Activated CD4-positive, alpha-beta memory T cell treated with anti-CD3 and anti-CD28 coated beads for 36 hours (primary cell): ENCODE data around the gene NME3. TPM values are rescaled to one million over a fixed set of nuclear protein-coding genes. Genes with fewer than 3 reads are reported as not detected.

ENCODE experiments used
- CTCF ChIA-PET: fragments of 350-600 bp; sonication (Branson Sonifier 250); formaldehyde crosslinking; loops from one replicate; lab custom pipeline; 2021; ENCODE audit warnings: antibody characterized with exemption, inconsistent platforms; lab: Charles Lee
- POLR2A ChIA-PET: fragments of 350-600 bp; sonication (Branson Sonifier 250); formaldehyde crosslinking; loops from one replicate; lab custom pipeline; 2021; ENCODE audit warnings: antibody characterized with exemption; lab: Charles Lee
- DNase-seq: peaks from one replicate; pipeline ENCODE4 v3.0.0-alpha.2; 2020
- H3K27ac Mint-ChIP-seq: one replicate; pipeline ENCODE4 v1.8.0; 2021; ENCODE audit warnings: mixed read lengths
- H3K27me3 Mint-ChIP-seq: one replicate; pipeline ENCODE4 v1.8.0; 2021; ENCODE audit warnings: mixed read lengths
- H3K36me3 Mint-ChIP-seq: one replicate; pipeline ENCODE4 v1.8.0; 2021; ENCODE audit warnings: mixed read lengths
- H3K4me1 Mint-ChIP-seq: one replicate; pipeline ENCODE4 v1.8.0; 2021; ENCODE audit warnings: low read depth, mixed read lengths
- H3K4me3 Mint-ChIP-seq: one replicate; pipeline ENCODE4 v1.8.0; 2021; ENCODE audit warnings: mild to moderate bottlenecking, mixed read lengths
- H3K9me3 Mint-ChIP-seq: one replicate; pipeline ENCODE4 v1.8.0; 2021; ENCODE audit warnings: mixed read lengths
- intact Hi-C: fragments of 100-400 bp; cut with micrococcal nuclease; formaldehyde crosslinking; loops from one replicate; pipeline ENCODE4 v1.15.1; 2023
- total RNA-seq, 2 experiments: library from RNA; stranded (reverse); gene quantifications; one replicate each; pipeline ENCODE4 v1.2.3, GENCODE V29; 2021

Gene NME3
- total RNA-seq, 2 experiments from 2014 or later: 53.0 to 53.1 TPM

GRCh38 chr16:1763521-1764511 is 7.5 kb downstream of the NME3 start:
- CTCF ChIA-PET: interaction anchor here (1.2 to 1.6 kb wide), 2 partner anchors 19 to 58 kb away, joined by 3 to 4 read pairs; partner anchors contain the start of genes MAPK8IP3, NUBP2 and SPSB3
- POLR2A ChIA-PET: interaction anchor here (1.2 kb wide), 1 partner anchor 18 kb away, joined by 3 read pairs; the partner anchor contains the start of gene SPSB3
- DNase-seq: no peak
- intact Hi-C loops: no loop called here
- H3K9me3 Mint-ChIP-seq: no peaks in the 10 kb centered on the region
- peaks cover 10% of the 10 kb centered on the region for H3K36me3 Mint-ChIP-seq
- H3K4me1 Mint-ChIP-seq: no peaks in the 10 kb centered on the region
- H3K4me3 Mint-ChIP-seq: no peak overlapping the region
- no peak overlapping the region for H3K27ac Mint-ChIP-seq
- no peaks in the 10 kb centered on the region for H3K27me3 Mint-ChIP-seq

- CTCF ChIA-PET: no interaction called here
- no peaks in the 10 kb centered on the region for H3K9me3 Mint-ChIP-seq
- intact Hi-C loops: no loop called here
- no peak overlapping the region for H3K27ac Mint-ChIP-seq
- H3K4me3 Mint-ChIP-seq: no peak overlapping the region
- H3K27me3 Mint-ChIP-seq: no peaks in the 10 kb centered on the region
- peaks cover 8% of the 10 kb centered on the region for H3K36me3 Mint-ChIP-seq
- H3K4me1 Mint-ChIP-seq: no peaks in the 10 kb centered on the region
- POLR2A ChIA-PET: no interaction called here
- no peak for DNase-seq
Measured at GRCh38 chr16:1762879-1763520, 8.3 kb downstream of the NME3 start.

GRCh38 chr16:1762196-1762878 is 9.0 kb downstream of the NME3 start:
- POLR2A ChIA-PET: no interaction called here

GRCh38 chr16:1761751-1762150 is 9.6 kb downstream of the NME3 start:
- Mint-ChIP-seq H3K27ac (no peak overlapping the region), H3K36me3 (peaks cover 4% of the 10 kb centered on the region), H3K4me1 (peaks cover 7% of the 10 kb centered on the region), H3K27me3 (no peaks in the 10 kb centered on the region), H3K4me3 (no peak overlapping the region), H3K9me3 (no peaks in the 10 kb centered on the region)
- intact Hi-C loops: no loop called here
- DNase-seq: no peak
- POLR2A ChIA-PET: no interaction called here
- CTCF ChIA-PET: no interaction called here

More at GRCh38 chr16:1762196-1762878, 9.0 kb downstream of the NME3 start:
- H3K27me3 Mint-ChIP-seq: no peaks in the 10 kb centered on the region
- H3K9me3 Mint-ChIP-seq: no peaks in the 10 kb centered on the region
- H3K36me3 Mint-ChIP-seq: peaks cover 6% of the 10 kb centered on the region
- intact Hi-C loops: no loop called here
- CTCF ChIA-PET: no interaction called here
- no peak overlapping the region for H3K27ac Mint-ChIP-seq
- no peak overlapping the region for H3K4me3 Mint-ChIP-seq
- no peak for DNase-seq
- H3K4me1 Mint-ChIP-seq: peaks cover 3% of the 10 kb centered on the region

- H3K27ac Mint-ChIP-seq: no peak overlapping the region
- POLR2A ChIA-PET: no interaction called here
- no peak overlapping the region for H3K4me3 Mint-ChIP-seq
- peaks cover 9% of the 10 kb centered on the region for H3K4me1 Mint-ChIP-seq
- CTCF ChIA-PET: interaction anchor here (1.3 kb wide), 1 partner anchor 37 kb away, joined by 3 read pairs; no protein-coding TSS in a partner anchor
- intact Hi-C loops: no loop called here
- H3K36me3 Mint-ChIP-seq: peaks cover 4% of the 10 kb centered on the region
- DNase-seq: no peak
- no peaks in the 10 kb centered on the region for H3K9me3 Mint-ChIP-seq
- no peaks in the 10 kb centered on the region for H3K27me3 Mint-ChIP-seq
Measured at GRCh38 chr16:1760911-1761310, 10.4 kb downstream of the NME3 start.

- Mint-ChIP-seq H3K9me3 (no peaks in the 10 kb centered on the region), H3K4me3 (no peak overlapping the region), H3K36me3 (peaks cover 4% of the 10 kb centered on the region), H3K4me1 (peaks cover 9% of the 10 kb centered on the region), H3K27me3 (no peaks in the 10 kb centered on the region), H3K27ac (no peak overlapping the region)
- ChIA-PET POLR2A (interaction anchor here (1.4 kb wide), 1 partner anchor 11 kb away, joined by 3 read pairs; no protein-coding TSS in a partner anchor), CTCF (no interaction called here)
- intact Hi-C loops: no loop called here
- DNase-seq: no peak
Measured at GRCh38 chr16:1759511-1759910, 11.8 kb downstream of the NME3 start.

- no peaks in the 10 kb centered on the region for H3K27me3 Mint-ChIP-seq
- peaks cover 6% of the 10 kb centered on the region for H3K36me3 Mint-ChIP-seq
- peaks cover 9% of the 10 kb centered on the region for H3K4me1 Mint-ChIP-seq
- H3K4me3 Mint-ChIP-seq: no peak overlapping the region
- H3K27ac Mint-ChIP-seq: no peak overlapping the region
- DNase-seq: no peak
- CTCF ChIA-PET: interaction anchor here (0.8 kb wide), 1 partner anchor 35 kb away, joined by 3 read pairs; no protein-coding TSS in a partner anchor
- no peaks in the 10 kb centered on the region for H3K9me3 Mint-ChIP-seq
- intact Hi-C loops: no loop called here
- POLR2A ChIA-PET: interaction anchor here (1.4 kb wide), 1 partner anchor 12 kb away, joined by 3 read pairs; no protein-coding TSS in a partner anchor
Measured at GRCh38 chr16:1758923-1759322, 12.4 kb downstream of the NME3 start.

GRCh38 chr16:1757714-1758461 is 13.5 kb downstream of the NME3 start:
- POLR2A ChIA-PET: no interaction called here
- Mint-ChIP-seq H3K4me3 (no peak overlapping the region), H3K27ac (peak overlapping the region; percentile 43), H3K9me3 (no peaks in the 10 kb centered on the region), H3K4me1 (peaks cover 9% of the 10 kb centered on the region), H3K36me3 (peaks cover 6% of the 10 kb centered on the region), H3K27me3 (no peaks in the 10 kb centered on the region)
- intact Hi-C loops: no loop called here
- CTCF ChIA-PET: interaction anchor here (0.8 kb wide), 1 partner anchor 34 kb away, joined by 3 read pairs; no protein-coding TSS in a partner anchor
- DNase-seq: no peak

- no peak for DNase-seq
- no peaks in the 10 kb centered on the region for H3K27me3 Mint-ChIP-seq
- H3K36me3 Mint-ChIP-seq: peaks cover 7% of the 10 kb centered on the region
- CTCF ChIA-PET: no interaction called here
- intact Hi-C loops: no loop called here
- H3K9me3 Mint-ChIP-seq: no peaks in the 10 kb centered on the region
- peaks cover 9% of the 10 kb centered on the region for H3K4me1 Mint-ChIP-seq
- no peak overlapping the region for H3K4me3 Mint-ChIP-seq
- no peak overlapping the region for H3K27ac Mint-ChIP-seq
- POLR2A ChIA-PET: no interaction called here
Measured at GRCh38 chr16:1754204-1754603, 17.1 kb downstream of the NME3 start.

GRCh38 chr16:1752853-1753252 is 18.5 kb downstream of the NME3 start:
- intact Hi-C loops: no loop called here
- H3K27ac Mint-ChIP-seq: no peak overlapping the region
- ChIA-PET POLR2A (no interaction called here), CTCF (no interaction called here)
- H3K27me3 Mint-ChIP-seq: no peaks in the 10 kb centered on the region
- peaks cover 9% of the 10 kb centered on the region for H3K4me1 Mint-ChIP-seq
- no peak for DNase-seq
- no peaks in the 10 kb centered on the region for H3K9me3 Mint-ChIP-seq
- H3K4me3 Mint-ChIP-seq: no peak overlapping the region
- peaks cover 7% of the 10 kb centered on the region for H3K36me3 Mint-ChIP-seq

GRCh38 chr16:1751946-1752345 is 19.4 kb downstream of the NME3 start:
- Mint-ChIP-seq H3K4me1 (peaks cover 3% of the 10 kb centered on the region), H3K9me3 (no peaks in the 10 kb centered on the region), H3K27ac (no peak overlapping the region), H3K27me3 (no peaks in the 10 kb centered on the region), H3K4me3 (no peak overlapping the region), H3K36me3 (peaks cover 7% of the 10 kb centered on the region)
- ChIA-PET POLR2A (no interaction called here), CTCF (no interaction called here)
- no peak for DNase-seq
- intact Hi-C loops: no loop called here
